K562 (cell line): ENCODE measurements around the gene ONECUT1. TPM values are rescaled to one million over a fixed set of nuclear protein-coding genes. Genes with fewer than 3 reads are reported as not detected.

Experiments used
- ATAC-seq: fragments of 200-7000 bp; cut with Tn5 transposase; 3 replicates; pipeline ENCODE4 v1.9.1; 2020; ENCODE audit warnings: moderate library complexity
- BruUV-seq: library from RNA; stranded (reverse); fragments of 400-500 nt; replicated peaks from 2 replicates; lab custom pipeline; 2021; lab: Mats Ljungman, UMichigan
- CTCF ChIA-PET: fragments of 300-600 bp; formaldehyde crosslinking; extraction: SDS; loops from one replicate; lab custom pipeline; 2021; ENCODE audit warnings: low intra/inter-chr PET ratio; lab: Yijun Ruan, JAX
- POLR2A ChIA-PET: fragments of 300-600, 350-650 bp; sonication (Branson Sonifier 250); formaldehyde crosslinking; extraction: SDS; loops from one replicate; lab custom pipeline; 2021; ENCODE audit warnings: antibody characterized with exemption, inconsistent platforms; lab: Yijun Ruan, JAX
- DNase-seq, 4 experiments: peaks; one replicate each; pipeline versions ENCODE4 v3.0.0 to v3.0.0-alpha.2; 2011 to 2018; ENCODE audit warnings: low spot score in 3 of 4, mixed read lengths in 3 of 4; ENCODE audit errors: extremely low read depth in 1 of 4
- FAIRE-seq: peaks from 2 replicates; lab custom pipeline; 2011; peaks lifted over from hg19 to GRCh38; lab: Jason Lieb, UNC
- H2AFZ ChIP-seq: 2 replicates; pipeline ENCODE4 v1.6.0; 2011; ENCODE audit warnings: low read depth, low read length, control low read depth, inconsistent platforms
- H3K27ac ChIP-seq: fragments of 200-600 bp; 3 replicates; pipeline ENCODE4 v1.8.0; 2011; ENCODE audit warnings: low read depth, mild to moderate bottlenecking, control low read depth, inconsistent platforms, low read length, moderate library complexity, mixed read lengths; ENCODE audit errors: extremely low read depth
- H3K27me3 ChIP-seq, 2 experiments: fragments of 300-600 bp in 1 of 2; 2 replicates in 1 of 2; 3 replicates in 1 of 2; pipeline versions ENCODE4 v1.6.0 to v1.8.0; 2011; ENCODE audit warnings: inconsistent platforms in 2 of 2, low read length in 2 of 2, mild to moderate bottlenecking in 1 of 2, mixed read lengths in 1 of 2, moderate library complexity in 1 of 2; ENCODE audit not compliant: control insufficient read depth in 2 of 2, insufficient read depth in 2 of 2
- H3K36me3 ChIP-seq: fragments of 300-600 bp; 3 replicates; pipeline ENCODE4 v1.8.0; 2011; ENCODE audit warnings: mild to moderate bottlenecking, low read length, inconsistent platforms; ENCODE audit not compliant: control insufficient read depth, insufficient read depth
- H3K4me1 ChIP-seq, 2 experiments: fragments of 200-600 bp in 1 of 2; replicated peaks in 1 of 2; 2 replicates in 1 of 2; 3 replicates in 1 of 2; pipeline versions ENCODE4 v1.5.1 to v1.8.0; 2011; ENCODE audit warnings: inconsistent platforms in 2 of 2, low read length in 2 of 2, mild to moderate bottlenecking in 1 of 2, mixed read lengths in 1 of 2, moderate library complexity in 1 of 2; ENCODE audit not compliant: control insufficient read depth in 2 of 2, insufficient read depth in 2 of 2
- H3K4me2 ChIP-seq: 2 replicates; pipeline ENCODE4 v1.6.1; 2011; ENCODE audit warnings: low read length, control low read depth, inconsistent platforms, mixed read lengths; ENCODE audit not compliant: insufficient read depth
- H3K4me3 ChIP-seq: fragments of 200-600 bp; sonication (generic), shearing (Covaris generic); 2 replicates; pipeline ENCODE4 v1.5.1; 2016; ENCODE audit warnings: control low read depth, inconsistent platforms
- H3K79me2 ChIP-seq: fragments of 200-600 bp; 3 replicates; pipeline ENCODE4 v1.8.0; 2011; ENCODE audit warnings: low read length, inconsistent platforms; ENCODE audit not compliant: control insufficient read depth, insufficient read depth
- H3K9ac ChIP-seq, 2 experiments: 2 replicates each; pipeline versions ENCODE4 v1.6.0 to v1.6.1; 2011; ENCODE audit warnings: low read depth in 2 of 2, low read length in 2 of 2, control low read depth in 1 of 2, inconsistent platforms in 1 of 2, mild to moderate bottlenecking in 1 of 2, mixed read lengths in 1 of 2; ENCODE audit not compliant: insufficient read depth in 1 of 2
- H3K9me1 ChIP-seq: one replicate; pipeline ENCODE4 v1.6.0; 2011; ENCODE audit warnings: inconsistent platforms, mild to moderate bottlenecking, low read length, moderate library complexity; ENCODE audit not compliant: control insufficient read depth, insufficient read depth
- H3K9me3 ChIP-seq: replicated peaks from 2 replicates; pipeline ENCODE4 v1.5.1; 2011; ENCODE audit warnings: low read depth, low read length, inconsistent platforms; ENCODE audit not compliant: control insufficient read depth, insufficient read depth
- H4K20me1 ChIP-seq: replicated peaks from 2 replicates; pipeline ENCODE4 v1.6.1; 2011; ENCODE audit warnings: low read length, inconsistent platforms, mixed read lengths; ENCODE audit not compliant: control insufficient read depth, insufficient read depth
- HDAC6 ChIP-seq: IDR thresholded peaks from 2 replicates; pipeline ENCODE4 v1.6.1; 2012; ENCODE audit warnings: low read depth, mild to moderate bottlenecking, control low read depth, inconsistent platforms, low read length, moderate library complexity
- HMGN3 ChIP-seq: IDR thresholded peaks from 2 replicates; pipeline ENCODE4 v1.6.1; 2011; ENCODE audit warnings: borderline replicate concordance, low read depth, mild to moderate bottlenecking, mixed read lengths, low read length; ENCODE audit not compliant: insufficient read length; ENCODE audit errors: extremely low read depth
- RBM25 ChIP-seq: fragments of 200-400 bp; formaldehyde crosslinking; IDR thresholded peaks from 2 replicates; pipeline ENCODE4 v1.6.1; 2018; ENCODE audit warnings: low read length, low read depth, moderate library complexity; ENCODE audit not compliant: severe bottlenecking
- WGBS: fragments of 100-300 bp; shearing (Covaris generic); methylation state at CpG from one replicate; pipeline ENCODE4 v1.1.6; 2016; ENCODE audit warnings: low coverage, mixed read lengths; ENCODE audit not compliant: insufficient coverage; ENCODE audit errors: missing lambda C conversion rate; 5-methylcytosine and 5-hydroxymethylcytosine counted together
- in situ Hi-C: fragments of 300-500 bp; cut with MboI; formaldehyde crosslinking; loops from 4 replicates; pipeline ENCODE4 v1.15.0; 2018; ENCODE audit warnings: inconsistent platforms, mixed read lengths
- intact Hi-C: fragments of 100-400 bp; cut with micrococcal nuclease; formaldehyde crosslinking; loops from 2 replicates; pipeline ENCODE4 v1.14.2; 2022
- polyA plus RNA-seq, 8 experiments: library from polyadenylated mRNA; depleted of rRNA in 4 of 8; stranded (reverse) in 5 of 8; unstranded in 3 of 8; fragments of >200 nt; fragmentation: Nextera tagmentation in 2 of 8; fragmentation: Illumina TruSeq in 1 of 8; extraction: Ambion mirVana in 2 of 8; extraction: Trizol in 1 of 8; gene quantifications; 2 replicates each; pipeline versions ENCODE4 v1.2.1 to v1.2.3, GENCODE V29; 2011 to 2014; ENCODE audit warnings: inconsistent platforms in 1 of 8, missing spikeins in 1 of 8
- total RNA-seq, 7 experiments: library from RNA; depleted of rRNA in 6 of 7; stranded (reverse); fragments of >200 nt in 6 of 7; fragmentation: Illumina TruSeq in 2 of 7; extraction: Trizol in 2 of 7; gene quantifications; 2 replicates each; pipeline versions ENCODE4 v1.2.1 to v1.2.3, GENCODE V29; 2011 to 2021; ENCODE audit warnings: low replicate concordance in 1 of 7
- TF ChIP-seq, protein P1 (sequence below): fragments of 450-650 bp; IDR thresholded peaks from 2 replicates; pipeline ENCODE4 v1.6.1; 2017; ENCODE audit warnings: mild to moderate bottlenecking, moderate library complexity

Gene ONECUT1
- total and polyA plus RNA-seq, 9 of the 15 experiments (the other 6 are each of a cell fraction or from before 2014, with no cell fraction given): not detected

DNA sequence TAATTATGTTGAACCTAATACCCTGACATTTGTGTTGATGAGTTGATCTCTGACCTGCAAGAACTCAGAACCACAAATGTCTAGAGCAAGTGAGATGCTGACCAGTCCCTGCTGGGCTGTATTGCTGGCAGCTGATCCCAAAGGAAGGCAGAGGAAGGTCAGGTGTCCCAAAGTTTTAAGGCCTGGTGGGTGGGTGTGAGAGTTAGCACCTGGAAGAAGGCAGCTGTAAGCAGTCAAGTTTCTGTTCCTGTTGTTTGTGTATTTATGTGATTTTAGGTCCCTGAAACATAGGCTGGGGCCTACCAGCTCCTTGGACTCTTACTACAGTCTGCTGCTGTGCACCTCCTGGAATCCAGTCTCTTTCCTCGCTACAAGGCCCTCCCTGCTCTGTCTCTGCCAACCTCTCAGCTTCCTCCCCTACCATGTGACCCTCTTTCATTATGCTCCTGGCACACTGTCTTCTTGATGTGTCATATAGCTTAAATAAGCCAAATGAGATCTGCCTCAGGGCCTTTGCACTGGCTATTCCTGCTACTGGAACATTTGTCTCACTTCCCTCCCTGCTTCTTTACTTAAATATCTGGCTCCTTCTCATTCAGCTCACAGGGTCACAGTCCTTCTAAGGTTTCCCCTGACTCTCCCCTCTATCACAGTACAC lies 80.0 kb downstream of the ONECUT1 start:
- Histone ChIP-seq H3K9me1 (no peaks in the 10 kb centered on the region), H3K9me3 (no peaks in the 10 kb centered on the region), H2AFZ (no peak overlapping the region), H3K36me3 (no peaks in the 10 kb centered on the region), H3K9ac (no peak overlapping the region), H3K4me2 (no peak overlapping the region), H3K79me2 (no peaks in the 10 kb centered on the region), H3K4me3 (no peak overlapping the region), H3K27me3 (no peaks in the 10 kb centered on the region; a peak in 1 of 5 replicates), H4K20me1 (no peaks in the 10 kb centered on the region), H3K27ac (no peak overlapping the region), H3K4me1 (no peaks in the 10 kb centered on the region)
- in situ Hi-C loops: no loop called here
- POLR2A ChIA-PET: no interaction called here
- CTCF ChIA-PET: no interaction called here
- TF ChIP-seq, protein P1, sequence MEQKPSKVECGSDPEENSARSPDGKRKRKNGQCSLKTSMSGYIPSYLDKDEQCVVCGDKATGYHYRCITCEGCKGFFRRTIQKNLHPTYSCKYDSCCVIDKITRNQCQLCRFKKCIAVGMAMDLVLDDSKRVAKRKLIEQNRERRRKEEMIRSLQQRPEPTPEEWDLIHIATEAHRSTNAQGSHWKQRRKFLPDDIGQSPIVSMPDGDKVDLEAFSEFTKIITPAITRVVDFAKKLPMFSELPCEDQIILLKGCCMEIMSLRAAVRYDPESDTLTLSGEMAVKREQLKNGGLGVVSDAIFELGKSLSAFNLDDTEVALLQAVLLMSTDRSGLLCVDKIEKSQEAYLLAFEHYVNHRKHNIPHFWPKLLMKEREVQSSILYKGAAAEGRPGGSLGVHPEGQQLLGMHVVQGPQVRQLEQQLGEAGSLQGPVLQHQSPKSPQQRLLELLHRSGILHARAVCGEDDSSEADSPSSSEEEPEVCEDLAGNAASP: no peak
- TF ChIP-seq HMGN3 (no peak), RBM25 (peak; percentile 57), HDAC6 (no peak)
- DNase-seq: no peak
- intact Hi-C loops: loop anchor here (10.0 kb wide), 1 partner anchor 55 kb away; no protein-coding TSS in a partner anchor
- FAIRE-seq: no peak
- 0% methylated on average over 1 of the region's 1 CpG for WGBS
- no peak for ATAC-seq
- no TSS peak for BruUV-seq
